Fibroblast of lung (primary cell): ENCODE measurements around the gene FAM174B. TPM values are rescaled to one million over a fixed set of nuclear protein-coding genes. Genes with fewer than 3 reads are reported as not detected.

ENCODE experiments used
- DNase-seq, 2 donors: peaks; one replicate each; pipeline versions ENCODE4 v3.0.0 to v3.0.0-alpha.2; 2010; ENCODE audit warnings: low read depth in 2 of 2
- H2AFZ ChIP-seq: 2 replicates; pipeline ENCODE4 v1.5.1; 2012; ENCODE audit warnings: low read length, control low read depth, inconsistent platforms
- H3K27ac ChIP-seq: 2 replicates; pipeline ENCODE4 v1.5.1; 2011; ENCODE audit warnings: low read length, control low read depth; ENCODE audit not compliant: insufficient read depth
- H3K27me3 ChIP-seq: 2 replicates; pipeline ENCODE4 v1.5.1; 2011; ENCODE audit warnings: mild to moderate bottlenecking, low read length; ENCODE audit not compliant: control insufficient read depth, insufficient read depth
- H3K36me3 ChIP-seq: 2 replicates; pipeline ENCODE4 v1.5.1; 2011; ENCODE audit warnings: low read length; ENCODE audit not compliant: control insufficient read depth, insufficient read depth
- H3K4me1 ChIP-seq: 2 replicates; pipeline ENCODE4 v1.5.1; 2011; ENCODE audit warnings: low read length; ENCODE audit not compliant: control insufficient read depth, insufficient read depth; ENCODE audit errors: extremely low read depth
- H3K4me2 ChIP-seq: 2 replicates; pipeline ENCODE4 v1.5.1; 2011; ENCODE audit warnings: low read length, control low read depth; ENCODE audit not compliant: insufficient read depth; ENCODE audit errors: extremely low read depth
- H3K4me3 ChIP-seq, 4 experiments: fragments of 200-600 bp in 1 of 4; sonication (generic) in 1 of 4; replicated peaks in 1 of 4; 2 replicates each; pipeline ENCODE4 v1.5.1; 2011 to 2016; ENCODE audit warnings: low read length in 4 of 4, low read depth in 3 of 4, mild to moderate bottlenecking in 3 of 4, control low read depth in 2 of 4, inconsistent platforms in 1 of 4, mixed read lengths in 1 of 4; ENCODE audit not compliant: insufficient read depth in 1 of 4; ENCODE audit errors: control extremely low read depth in 1 of 4
- H3K79me2 ChIP-seq: 2 replicates; pipeline ENCODE4 v1.5.1; 2012; ENCODE audit warnings: mild to moderate bottlenecking, low read length, inconsistent platforms; ENCODE audit not compliant: control insufficient read depth, insufficient read depth
- H3K9ac ChIP-seq: 2 replicates; pipeline ENCODE4 v1.5.1; 2011; ENCODE audit warnings: mild to moderate bottlenecking, low read length, control low read depth; ENCODE audit not compliant: insufficient read depth
- H3K9me3 ChIP-seq: 2 replicates; pipeline ENCODE4 v1.5.1; 2012; ENCODE audit warnings: low read depth, low read length; ENCODE audit not compliant: control insufficient read depth, insufficient read depth
- H4K20me1 ChIP-seq: 2 replicates; pipeline ENCODE4 v1.5.1; 2011; ENCODE audit warnings: low read length; ENCODE audit not compliant: control insufficient read depth, insufficient read depth; ENCODE audit errors: extremely low read depth
- EZH2 ChIP-seq: IDR thresholded peaks from 2 replicates; pipeline ENCODE4 v1.5.1; 2012; ENCODE audit warnings: low read length, control low read depth, mild to moderate bottlenecking; ENCODE audit errors: missing control alignments
- polyA plus RNA-seq, 2 donors: library from polyadenylated mRNA; depleted of rRNA in 1 of 2; stranded (reverse) in 1 of 2; unstranded in 1 of 2; fragments of >200 nt; gene quantifications; 2 replicates each; pipeline ENCODE4 v1.2.1, GENCODE V29; 2011 to 2012; ENCODE audit warnings: missing spikeins in 1 of 2
- total RNA-seq: library from RNA; depleted of rRNA; stranded (reverse); fragments of >200 nt; gene quantifications from 2 replicates; pipeline ENCODE4 v1.2.1, GENCODE V29; 2014
- TF ChIP-seq, protein P1 (sequence below), 2 donors: IDR thresholded peaks in 1 of 2; conservative IDR thresholded peaks in 1 of 2; 1 replicate in 1 of 2; 2 replicates in 1 of 2; pipeline ENCODE4 v1.5.1; 2011 to 2012; ENCODE audit warnings: low read length in 2 of 2, control low read depth in 1 of 2, inconsistent platforms in 1 of 2, low read depth in 1 of 2, mild to moderate bottlenecking in 1 of 2

FAM174B gene
- total and polyA plus RNA-seq, 2 donors (not counting 1 experiment from before 2014, with no cell fraction given), result 0.87 to 2.8 TPM

GRCh38 chr15:92596623-92597022, 59.0 kb downstream of the FAM174B start:
- Histone ChIP-seq H4K20me1 (no peaks in the 10 kb centered on the region), H3K9ac (no peak overlapping the region), H3K9me3 (no peaks in the 10 kb centered on the region), H2AFZ (no peak overlapping the region), H3K79me2 (no peaks in the 10 kb centered on the region), H3K27ac (no peak overlapping the region), H3K4me1 (no peaks in the 10 kb centered on the region), H3K4me3 (no peak overlapping the region), H3K4me2 (no peak overlapping the region), H3K36me3 (no peaks in the 10 kb centered on the region), H3K27me3 (no peaks in the 10 kb centered on the region)
- TF ChIP-seq, protein P1, sequence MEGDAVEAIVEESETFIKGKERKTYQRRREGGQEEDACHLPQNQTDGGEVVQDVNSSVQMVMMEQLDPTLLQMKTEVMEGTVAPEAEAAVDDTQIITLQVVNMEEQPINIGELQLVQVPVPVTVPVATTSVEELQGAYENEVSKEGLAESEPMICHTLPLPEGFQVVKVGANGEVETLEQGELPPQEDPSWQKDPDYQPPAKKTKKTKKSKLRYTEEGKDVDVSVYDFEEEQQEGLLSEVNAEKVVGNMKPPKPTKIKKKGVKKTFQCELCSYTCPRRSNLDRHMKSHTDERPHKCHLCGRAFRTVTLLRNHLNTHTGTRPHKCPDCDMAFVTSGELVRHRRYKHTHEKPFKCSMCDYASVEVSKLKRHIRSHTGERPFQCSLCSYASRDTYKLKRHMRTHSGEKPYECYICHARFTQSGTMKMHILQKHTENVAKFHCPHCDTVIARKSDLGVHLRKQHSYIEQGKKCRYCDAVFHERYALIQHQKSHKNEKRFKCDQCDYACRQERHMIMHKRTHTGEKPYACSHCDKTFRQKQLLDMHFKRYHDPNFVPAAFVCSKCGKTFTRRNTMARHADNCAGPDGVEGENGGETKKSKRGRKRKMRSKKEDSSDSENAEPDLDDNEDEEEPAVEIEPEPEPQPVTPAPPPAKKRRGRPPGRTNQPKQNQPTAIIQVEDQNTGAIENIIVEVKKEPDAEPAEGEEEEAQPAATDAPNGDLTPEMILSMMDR (conservative IDR thresholded peaks at IDR 0.05 in 1 of 2, IDR thresholded peaks at IDR 0.05 in 1 of 2; ENCODE audit: low read depth in 1 of 2, low read length in 2 of 2), result no peak
- TF ChIP-seq EZH2, result no peak
- DNase-seq, result no peak

DNA sequence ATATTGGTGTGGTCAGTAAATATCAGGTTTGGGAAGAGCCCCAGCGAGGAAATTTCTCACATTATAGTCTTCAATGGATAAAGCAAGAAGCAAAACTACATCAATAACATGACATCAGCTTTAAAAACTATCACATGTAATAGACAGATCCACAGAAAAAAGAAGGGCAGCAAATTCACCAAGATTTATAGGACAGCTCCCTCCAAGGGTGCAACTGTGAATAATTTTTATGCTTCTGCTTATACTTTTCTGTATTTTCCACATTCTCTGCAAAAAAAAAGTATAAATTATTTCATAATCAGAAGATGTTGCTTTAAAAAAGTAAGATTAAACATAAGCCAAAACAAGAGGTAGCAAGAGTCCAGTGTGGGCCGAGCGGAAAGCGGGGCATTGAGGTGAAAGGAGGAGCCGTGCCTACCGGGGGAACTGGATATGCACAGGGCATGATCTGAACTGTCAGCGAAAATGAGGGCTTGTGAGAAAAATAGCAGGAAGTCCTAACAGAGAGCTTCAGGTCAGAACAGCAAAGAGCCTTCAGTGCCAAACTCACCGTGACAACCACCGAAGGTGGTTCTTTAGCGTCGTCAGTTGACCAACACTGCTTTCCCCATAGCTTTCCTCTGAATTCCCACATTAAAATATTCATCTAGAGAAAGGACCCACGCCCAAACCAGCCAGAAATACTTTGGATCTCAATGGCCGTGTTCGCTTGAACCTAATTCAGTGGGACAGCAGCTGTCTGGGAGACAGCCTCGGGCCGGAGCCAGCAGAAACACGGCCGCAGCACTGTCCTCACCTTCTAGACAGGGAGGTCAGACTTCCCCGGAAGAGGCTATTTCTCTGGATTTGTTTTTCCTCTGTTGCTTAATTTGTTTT, 59.8 kb downstream of the FAM174B start:
- Histone ChIP-seq H3K36me3 (no peaks in the 10 kb centered on the region), H3K27me3 (no peaks in the 10 kb centered on the region), H3K27ac (no peak overlapping the region), H3K4me2 (no peak overlapping the region), H3K4me3 (no peak overlapping the region), H3K4me1 (no peaks in the 10 kb centered on the region), H3K9ac (no peak overlapping the region), H3K79me2 (no peaks in the 10 kb centered on the region), H3K9me3 (no peaks in the 10 kb centered on the region), H2AFZ (no peak overlapping the region), H4K20me1 (no peaks in the 10 kb centered on the region)
- TF ChIP-seq, protein P1 (conservative IDR thresholded peaks at IDR 0.05 in 1 of 2, IDR thresholded peaks at IDR 0.05 in 1 of 2; ENCODE audit: low read depth in 1 of 2, low read length in 2 of 2), result no peak
- TF ChIP-seq EZH2, result no peak
- no peak for DNase-seq

DNA sequence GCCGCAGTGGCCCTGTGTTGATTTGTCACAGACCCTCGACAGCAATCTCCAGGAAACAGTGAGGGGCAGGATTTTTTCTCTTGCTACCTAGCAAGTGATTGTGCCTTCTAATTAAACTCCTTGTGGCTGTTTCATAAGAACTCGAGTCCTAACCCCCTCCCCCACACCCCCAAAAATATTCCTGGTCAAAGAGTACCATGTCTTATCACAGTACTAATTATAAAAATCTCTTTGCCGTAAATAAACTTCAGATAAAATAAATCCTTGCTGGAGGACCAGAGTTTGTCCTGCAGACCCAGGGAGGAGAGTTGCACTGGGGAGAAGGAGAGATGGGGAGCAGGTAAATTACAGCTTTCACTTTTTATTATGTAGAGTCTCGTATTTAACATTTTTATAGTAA, 64.3 kb downstream of the FAM174B start:
- Histone ChIP-seq H3K4me2 (no peak overlapping the region), H4K20me1 (no peaks in the 10 kb centered on the region), H3K9ac (no peak overlapping the region), H3K79me2 (no peaks in the 10 kb centered on the region), H3K36me3 (no peaks in the 10 kb centered on the region), H3K27ac (no peak overlapping the region), H3K4me1 (no peaks in the 10 kb centered on the region), H3K9me3 (no peaks in the 10 kb centered on the region), H3K4me3 (no peak overlapping the region), H2AFZ (no peak overlapping the region), H3K27me3 (no peaks in the 10 kb centered on the region)
- TF ChIP-seq EZH2, result no peak
- TF ChIP-seq, protein P1 (conservative IDR thresholded peaks at IDR 0.05 in 1 of 2, IDR thresholded peaks at IDR 0.05 in 1 of 2; ENCODE audit: low read depth in 1 of 2, low read length in 2 of 2), result no peak
- DNase-seq, result no peak
